ENCODE data around the gene EFCAB9.
"Not testable (repeated sequence)": the region's sequence is repeated elsewhere in the genome, so short reads cannot be mapped to it uniquely, and the experiment has no call there.

EFCAB9 gene

GRCh38 chr5:172193872-172194271 is at the start of gene EFCAB9:
Gene EFCAB9 (plus strand): TSS chr5:172194172. CDS start chr5:172194173, 1 bp downstream.
- DNase-seq = no peak

- no peak for DNase-seq
Measured at GRCh38 chr5:172144291-172144815, 49.6 kb upstream of the EFCAB9 start.

- no peak for DNase-seq
Measured at GRCh38 chr5:172144931-172145869, 48.8 kb upstream of the EFCAB9 start.

- no peak for DNase-seq
Measured at GRCh38 chr5:172145870-172146747, 47.9 kb upstream of the EFCAB9 start.

- DNase-seq = no peak
Measured at GRCh38 chr5:172146748-172147092, 47.3 kb upstream of the EFCAB9 start.

GRCh38 chr5:172147857-172148256 is 46.1 kb upstream of the EFCAB9 start:
- no peak for DNase-seq

- no peak for DNase-seq
Measured at GRCh38 chr5:172148381-172148780, 45.6 kb upstream of the EFCAB9 start.

GRCh38 chr5:172149073-172149472 is 44.9 kb upstream of the EFCAB9 start:
- DNase-seq = no peak

- not testable (repeated sequence) for DNase-seq
Measured at GRCh38 chr5:172149481-172149880, 44.5 kb upstream of the EFCAB9 start.

- DNase-seq = no peak
Measured at GRCh38 chr5:172150514-172151425, 43.2 kb upstream of the EFCAB9 start.

- DNase-seq = no peak
Measured at GRCh38 chr5:172151661-172152210, 42.2 kb upstream of the EFCAB9 start.

GRCh38 chr5:172153695-172154094 is 40.3 kb upstream of the EFCAB9 start:
- no peak for DNase-seq

GRCh38 chr5:172155101-172155500 is 38.9 kb upstream of the EFCAB9 start:
- not testable (repeated sequence) for DNase-seq

- DNase-seq = no peak
Measured at GRCh38 chr5:172156541-172156994, 37.4 kb upstream of the EFCAB9 start.

GRCh38 chr5:172159016-172159415 is 35.0 kb upstream of the EFCAB9 start:
- no peak for DNase-seq

GRCh38 chr5:172160506-172160905 is 33.5 kb upstream of the EFCAB9 start:
- no peak for DNase-seq

GRCh38 chr5:172162323-172162986 is 31.5 kb upstream of the EFCAB9 start:
- DNase-seq = no peak

GRCh38 chr5:172162987-172163343 is 31.0 kb upstream of the EFCAB9 start:
- DNase-seq = no peak

GRCh38 chr5:172163346-172163745 is 30.6 kb upstream of the EFCAB9 start:
- DNase-seq = no peak

GRCh38 chr5:172164769-172165212 is 29.2 kb upstream of the EFCAB9 start:
- DNase-seq = no peak

GRCh38 chr5:172165465-172165864 is 28.5 kb upstream of the EFCAB9 start:
- DNase-seq = no peak
